ENCODE results near the gene STK4. TPM values are rescaled to one million over a fixed set of nuclear protein-coding genes. Genes with fewer than 3 reads are reported as not detected.

The STK4 gene
- total RNA-seq, 4 donors from 2014 or later: 27.7 to 128 (median 42.9) TPM

- no peak for TF ChIP-seq CTCF (IDR thresholded peaks at IDR 0.05)
- TF ChIP-seq POLR2A (IDR thresholded peaks at IDR 0.05): no peak
- Histone ChIP-seq H3K27ac (peak overlapping the region in 1 of 4 donors; percentile 51), H3K36me3 (peaks cover 0 to 18% (median 0%) of the 10 kb centered on the region in 3 donors), H3K4me3 (no peak overlapping the region), H3K27me3 (no peaks in the 10 kb centered on the region), H3K9me3 (no peaks in the 10 kb centered on the region), H3K4me1 (peaks cover 0 to 21% (median 10%) of the 10 kb centered on the region in 4 donors)
- no peak for DNase-seq
Observed at GRCh38 chr20:45049904-45050471, 83.7 kb downstream of the STK4 start.

GRCh38 chr20:45051204-45052060 is 85.1 kb downstream of the STK4 start:
- peaks cover 0 to 21% (median 10%) of the 10 kb centered on the region in 4 donors for H3K4me1 ChIP-seq
- H3K27ac ChIP-seq: peak overlapping the region in 1 of 4 donors; percentile 50
- no peaks in the 10 kb centered on the region for H3K9me3 ChIP-seq
- H3K27me3 ChIP-seq: no peaks in the 10 kb centered on the region
- TF ChIP-seq CTCF (IDR thresholded peaks at IDR 0.05) (no peak), POLR2A (IDR thresholded peaks at IDR 0.05) (no peak)
- no peak overlapping the region for H3K4me3 ChIP-seq
- no peak for DNase-seq
- H3K36me3 ChIP-seq: peaks cover 0 to 13% (median 0%) of the 10 kb centered on the region in 3 donors

- Histone ChIP-seq H3K9me3 (no peaks in the 10 kb centered on the region), H3K36me3 (peaks cover 0 to 23% (median 0%) of the 10 kb centered on the region in 3 donors), H3K4me3 (no peak overlapping the region), H3K4me1 (peaks cover 0 to 21% (median 10%) of the 10 kb centered on the region in 4 donors), H3K27ac (peak overlapping the region in 3 of 4 donors; percentile 12 to 13 (median 12)), H3K27me3 (no peaks in the 10 kb centered on the region)
- TF ChIP-seq POLR2A (IDR thresholded peaks at IDR 0.05) (no peak), CTCF (IDR thresholded peaks at IDR 0.05) (no peak)
- no peak for DNase-seq
Observed at GRCh38 chr20:45052698-45053429, 86.6 kb downstream of the STK4 start.

- no peak for DNase-seq
- TF ChIP-seq POLR2A (IDR thresholded peaks at IDR 0.05): no peak
- no peak for TF ChIP-seq CTCF (IDR thresholded peaks at IDR 0.05)
- Histone ChIP-seq H3K27me3 (no peaks in the 10 kb centered on the region), H3K9me3 (no peaks in the 10 kb centered on the region), H3K4me3 (no peak overlapping the region), H3K4me1 (peaks cover 0 to 21% (median 10%) of the 10 kb centered on the region in 4 donors), H3K36me3 (peaks cover 0 to 23% (median 0%) of the 10 kb centered on the region in 3 donors), H3K27ac (no peak overlapping the region)
Observed at GRCh38 chr20:45053430-45054351, 87.4 kb downstream of the STK4 start.

GRCh38 chr20:45055056-45055455 is 88.7 kb downstream of the STK4 start:
- H3K9me3 ChIP-seq: no peaks in the 10 kb centered on the region
- no peak overlapping the region for H3K4me3 ChIP-seq
- peaks cover 0 to 19% (median 6%) of the 10 kb centered on the region in 4 donors for H3K4me1 ChIP-seq
- H3K36me3 ChIP-seq: peaks cover 0 to 23% (median 0%) of the 10 kb centered on the region in 3 donors
- no peak overlapping the region for H3K27ac ChIP-seq
- TF ChIP-seq CTCF (IDR thresholded peaks at IDR 0.05) (no peak), POLR2A (IDR thresholded peaks at IDR 0.05) (no peak)
- H3K27me3 ChIP-seq: no peaks in the 10 kb centered on the region
- no peak for DNase-seq

All from Peyer's patch (tissue), 4 donors.